KMS-11 (cell line): ENCODE results near the gene BBOF1.

Experiments
- H2AFZ ChIP-seq: fragments of 200-600 bp; sonication (generic); 2 replicates; pipeline ENCODE4 v1.6.1; 2016; ENCODE audit warnings: antibody characterized with exemption, mixed run types, low read depth
- H3K27ac ChIP-seq: fragments of 200-600 bp; sonication (generic); 2 replicates; pipeline ENCODE4 v1.6.1; 2016; ENCODE audit warnings: mild to moderate bottlenecking, mixed run types
- H3K27me3 ChIP-seq: fragments of 200-600 bp; sonication (generic); 2 replicates; pipeline ENCODE4 v1.6.1; 2017; ENCODE audit warnings: mild to moderate bottlenecking, low read depth, mixed run types, moderate library complexity; ENCODE audit not compliant: insufficient read depth
- H3K36me3 ChIP-seq: fragments of 200-600 bp; sonication (generic); 2 replicates; pipeline ENCODE4 v1.6.1; 2017; ENCODE audit warnings: mild to moderate bottlenecking, mixed run types; ENCODE audit not compliant: insufficient read depth
- H3K4me1 ChIP-seq: fragments of 200-600 bp; sonication (generic); 2 replicates; pipeline ENCODE4 v1.6.1; 2016; ENCODE audit warnings: mild to moderate bottlenecking, low read depth, mixed run types; ENCODE audit not compliant: poor library complexity, severe bottlenecking
- H3K4me2 ChIP-seq: fragments of 200-600 bp; sonication (generic); 2 replicates; pipeline ENCODE4 v1.7.0; 2016; ENCODE audit warnings: mild to moderate bottlenecking, mixed run types
- H3K4me3 ChIP-seq: fragments of 200-600 bp; sonication (generic); IDR thresholded peaks from 2 replicates; pipeline ENCODE4 v1.6.1; 2017; ENCODE audit warnings: low read depth, low read length, mixed read lengths; ENCODE audit not compliant: insufficient read depth
- H3K79me2 ChIP-seq: fragments of 200-600 bp; sonication (generic); 2 replicates; pipeline ENCODE4 v1.6.1; 2016; ENCODE audit warnings: low read depth, mixed run types; ENCODE audit not compliant: insufficient read depth
- H3K9ac ChIP-seq: fragments of 200-600 bp; sonication (generic); 2 replicates; pipeline ENCODE4 v1.6.1; 2016; ENCODE audit warnings: mild to moderate bottlenecking, mixed run types
- H4K20me1 ChIP-seq: fragments of 200-600 bp; sonication (generic); 2 replicates; pipeline ENCODE4 v1.6.1; 2016; ENCODE audit warnings: mild to moderate bottlenecking, mixed run types; ENCODE audit not compliant: insufficient read depth
- CTCF ChIP-seq: fragments of 200-600 bp; sonication (generic); conservative IDR thresholded peaks from 2 replicates; pipeline ENCODE4 v1.6.1; 2017; ENCODE audit warnings: low read depth, mild to moderate bottlenecking, antibody characterized with exemption, low read length, moderate library complexity, mixed read lengths

Gene BBOF1

DNA sequence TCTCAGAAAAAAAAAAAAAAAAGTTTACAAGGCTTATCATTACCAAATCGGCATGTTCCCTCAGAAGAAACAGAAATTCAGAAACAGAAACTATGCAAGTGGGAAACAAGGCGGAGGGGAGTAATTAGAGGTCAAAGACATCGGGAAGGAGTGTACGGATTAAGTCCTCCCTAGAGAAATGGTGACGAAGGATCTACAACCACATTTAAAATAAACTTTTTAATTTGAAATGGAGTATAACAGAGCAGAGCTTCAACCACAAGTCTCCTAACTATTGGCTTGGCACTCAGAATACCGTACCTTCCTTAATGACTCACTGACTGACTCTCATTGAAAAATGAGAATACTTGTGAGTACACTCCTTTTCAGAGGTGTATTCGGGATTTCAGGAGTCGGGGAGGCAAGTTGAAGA lies 969 bp upstream of the BBOF1 start:
- Histone ChIP-seq H3K27ac (peak overlapping the region; percentile 73; the same call in 1 of the 2 replicates), H3K79me2 (no peaks in the 10 kb centered on the region), H3K4me1 (no peaks in the 10 kb centered on the region), H3K36me3 (no peaks in the 10 kb centered on the region), H3K4me2 (peak overlapping the region; percentile 62), H3K9ac (peak overlapping the region; percentile 82), H3K27me3 (no peaks in the 10 kb centered on the region), H2AFZ (peak overlapping the region; percentile 88), H3K4me3 (no peak overlapping the region), H4K20me1 (no peaks in the 10 kb centered on the region)
- no peak for TF ChIP-seq CTCF

GRCh38 chr14:74019408-74020137 lies 424 bp downstream of the BBOF1 start:
- Histone ChIP-seq H2AFZ (peak overlapping the region; percentile 73), H3K27ac (no peak overlapping the region), H3K4me1 (no peaks in the 10 kb centered on the region), H3K4me2 (peak overlapping the region; percentile 34), H3K79me2 (no peaks in the 10 kb centered on the region), H3K4me3 (no peak overlapping the region), H3K27me3 (no peaks in the 10 kb centered on the region), H4K20me1 (no peaks in the 10 kb centered on the region), H3K36me3 (no peaks in the 10 kb centered on the region), H3K9ac (peak overlapping the region; percentile 82; the same call in 1 of the 2 replicates)
- no peak for TF ChIP-seq CTCF

DNA sequence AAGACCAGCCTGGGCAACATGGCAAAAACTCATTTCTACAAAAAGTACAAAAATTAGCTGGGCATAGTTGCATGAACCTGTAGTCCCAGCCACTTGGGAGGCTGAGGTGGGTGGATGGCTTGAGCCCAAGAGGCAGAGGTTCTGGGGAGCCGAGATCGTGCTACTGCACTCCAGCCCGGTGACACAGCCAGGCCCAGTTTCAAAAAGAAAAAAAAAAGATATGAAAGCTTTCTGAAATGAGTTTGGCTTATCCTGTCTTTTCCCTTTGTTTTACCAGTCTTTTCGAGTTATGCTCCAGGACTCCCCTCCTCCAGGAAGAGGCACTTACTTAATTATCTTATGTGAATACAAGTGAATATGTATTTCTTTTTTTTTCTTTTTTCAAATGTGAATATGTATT lies 3.2 kb downstream of the BBOF1 start:
- H2AFZ ChIP-seq: no peak overlapping the region
- H4K20me1 ChIP-seq: no peaks in the 10 kb centered on the region
- no peaks in the 10 kb centered on the region for H3K36me3 ChIP-seq
- no peaks in the 10 kb centered on the region for H3K4me1 ChIP-seq
- H3K79me2 ChIP-seq: no peaks in the 10 kb centered on the region
- no peak overlapping the region for H3K9ac ChIP-seq
- H3K4me3 ChIP-seq: no peak overlapping the region
- H3K4me2 ChIP-seq: no peak overlapping the region
- H3K27ac ChIP-seq: no peak overlapping the region
- TF ChIP-seq CTCF: no peak
- no peaks in the 10 kb centered on the region for H3K27me3 ChIP-seq

DNA sequence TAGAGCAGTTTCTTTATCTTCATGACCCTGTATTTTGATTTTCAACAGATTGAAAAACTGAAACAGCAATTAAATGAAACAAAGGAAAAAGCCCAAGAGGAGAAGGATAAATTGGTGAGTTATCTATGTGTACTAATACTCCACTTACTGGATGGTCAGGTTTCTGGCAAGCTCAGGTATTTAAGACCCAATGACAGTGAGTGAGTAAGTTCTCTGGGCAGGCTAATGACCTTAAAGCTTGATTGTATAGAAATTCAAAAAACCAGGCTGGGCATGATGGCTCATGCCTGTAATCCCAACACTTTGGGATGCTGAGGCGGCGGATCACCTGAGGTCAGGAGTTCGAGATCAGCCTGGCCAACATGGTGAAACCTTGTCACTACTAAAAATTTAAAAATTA lies 10.0 kb downstream of the BBOF1 start:
- no peaks in the 10 kb centered on the region for H3K36me3 ChIP-seq
- no peak for TF ChIP-seq CTCF

More for the DNA sequence above, 10.0 kb downstream of the BBOF1 start:
- H3K27me3 ChIP-seq: no peaks in the 10 kb centered on the region
- H3K4me2 ChIP-seq: no peak overlapping the region
- H2AFZ ChIP-seq: no peak overlapping the region
- no peak overlapping the region for H3K27ac ChIP-seq
- H3K79me2 ChIP-seq: no peaks in the 10 kb centered on the region
- H3K4me1 ChIP-seq: no peaks in the 10 kb centered on the region
- no peak overlapping the region for H3K9ac ChIP-seq
- H3K4me3 ChIP-seq: no peak overlapping the region
- no peaks in the 10 kb centered on the region for H4K20me1 ChIP-seq
